ENCODE data around the gene MRPL43.

DNA sequence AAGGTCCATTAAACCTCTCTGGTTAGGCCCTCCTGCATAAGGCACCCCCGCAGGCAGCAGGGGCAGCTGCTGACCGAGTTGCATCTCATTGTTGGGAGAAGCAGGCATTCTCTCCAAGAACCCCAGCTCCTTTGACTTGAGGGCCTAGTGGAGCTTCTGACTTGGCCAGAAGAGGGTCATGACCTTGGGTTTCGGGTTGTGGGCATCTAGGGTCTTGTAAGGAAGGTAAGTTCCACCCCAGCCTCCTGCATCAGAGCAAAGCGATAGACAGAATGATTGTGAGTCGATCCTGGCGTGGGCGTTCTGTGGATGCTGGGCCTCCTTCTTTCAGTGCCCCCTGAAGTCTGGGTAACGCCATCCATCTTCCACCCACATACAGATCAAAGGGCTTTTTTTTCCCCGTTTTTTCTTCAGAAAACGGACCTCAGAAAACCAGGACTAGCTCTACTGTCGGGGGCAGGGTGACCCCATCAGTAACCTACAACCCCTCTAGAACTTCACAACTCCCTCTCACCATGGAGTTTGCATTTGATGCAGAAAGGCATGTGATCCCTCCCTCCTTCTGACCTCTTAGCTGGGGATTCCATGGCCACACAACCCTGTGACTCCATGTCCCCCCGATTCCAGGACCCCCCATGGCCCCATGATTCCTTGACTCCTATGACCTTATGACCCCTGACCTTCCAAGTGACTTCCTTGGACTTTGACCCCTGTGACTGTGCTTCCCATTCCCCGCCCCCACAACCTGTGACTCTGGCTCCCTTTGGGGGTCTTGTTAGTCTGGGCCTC is 15.0 kb downstream of the MRPL43 start:
- TF ChIP-seq, protein P1, sequence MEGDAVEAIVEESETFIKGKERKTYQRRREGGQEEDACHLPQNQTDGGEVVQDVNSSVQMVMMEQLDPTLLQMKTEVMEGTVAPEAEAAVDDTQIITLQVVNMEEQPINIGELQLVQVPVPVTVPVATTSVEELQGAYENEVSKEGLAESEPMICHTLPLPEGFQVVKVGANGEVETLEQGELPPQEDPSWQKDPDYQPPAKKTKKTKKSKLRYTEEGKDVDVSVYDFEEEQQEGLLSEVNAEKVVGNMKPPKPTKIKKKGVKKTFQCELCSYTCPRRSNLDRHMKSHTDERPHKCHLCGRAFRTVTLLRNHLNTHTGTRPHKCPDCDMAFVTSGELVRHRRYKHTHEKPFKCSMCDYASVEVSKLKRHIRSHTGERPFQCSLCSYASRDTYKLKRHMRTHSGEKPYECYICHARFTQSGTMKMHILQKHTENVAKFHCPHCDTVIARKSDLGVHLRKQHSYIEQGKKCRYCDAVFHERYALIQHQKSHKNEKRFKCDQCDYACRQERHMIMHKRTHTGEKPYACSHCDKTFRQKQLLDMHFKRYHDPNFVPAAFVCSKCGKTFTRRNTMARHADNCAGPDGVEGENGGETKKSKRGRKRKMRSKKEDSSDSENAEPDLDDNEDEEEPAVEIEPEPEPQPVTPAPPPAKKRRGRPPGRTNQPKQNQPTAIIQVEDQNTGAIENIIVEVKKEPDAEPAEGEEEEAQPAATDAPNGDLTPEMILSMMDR (IDR thresholded peaks at IDR 0.05): no peak
- TF ChIP-seq SP1 (CRISPR knock-in tag; conservative IDR thresholded peaks at IDR 0.05): no peak
- no peak for TF ChIP-seq NR3C1 (CRISPR knock-in tag; conservative IDR thresholded peaks at IDR 0.05; ENCODE audit: low read depth)
- TF ChIP-seq ZNF263 (CRISPR knock-in tag; IDR thresholded peaks at IDR 0.05; ENCODE audit: low read depth): no peak
- TF ChIP-seq, protein P2, sequence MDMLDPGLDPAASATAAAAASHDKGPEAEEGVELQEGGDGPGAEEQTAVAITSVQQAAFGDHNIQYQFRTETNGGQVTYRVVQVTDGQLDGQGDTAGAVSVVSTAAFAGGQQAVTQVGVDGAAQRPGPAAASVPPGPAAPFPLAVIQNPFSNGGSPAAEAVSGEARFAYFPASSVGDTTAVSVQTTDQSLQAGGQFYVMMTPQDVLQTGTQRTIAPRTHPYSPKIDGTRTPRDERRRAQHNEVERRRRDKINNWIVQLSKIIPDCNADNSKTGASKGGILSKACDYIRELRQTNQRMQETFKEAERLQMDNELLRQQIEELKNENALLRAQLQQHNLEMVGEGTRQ (CRISPR knock-in tag; IDR thresholded peaks at IDR 0.05): no peak
- no peak for TF ChIP-seq ZMAT4 (CRISPR knock-in tag; IDR thresholded peaks at IDR 0.05)
- no peak for TF ChIP-seq KAT7 (CRISPR knock-in tag; IDR thresholded peaks at IDR 0.05; ENCODE audit: borderline replicate concordance)
- no peak for TF ChIP-seq E2F1 (CRISPR knock-in tag; IDR thresholded peaks at IDR 0.05)
- TF ChIP-seq MYBL2 (CRISPR knock-in tag; IDR thresholded peaks at IDR 0.05): no peak
- TF ChIP-seq ZBTB43 (CRISPR knock-in tag; IDR thresholded peaks at IDR 0.05): no peak
- TF ChIP-seq ATF6 (CRISPR knock-in tag; IDR thresholded peaks at IDR 0.05): no peak
- no peak for TF ChIP-seq SMAD3 (CRISPR knock-in tag; IDR thresholded peaks at IDR 0.05; ENCODE audit: borderline replicate concordance)
- no peak for TF ChIP-seq NFE2L1 (CRISPR knock-in tag; IDR thresholded peaks at IDR 0.05)
- no peak for TF ChIP-seq JUN (CRISPR knock-in tag; IDR thresholded peaks at IDR 0.05)
